ENCODE measurements around the gene AREL1.

DNA sequence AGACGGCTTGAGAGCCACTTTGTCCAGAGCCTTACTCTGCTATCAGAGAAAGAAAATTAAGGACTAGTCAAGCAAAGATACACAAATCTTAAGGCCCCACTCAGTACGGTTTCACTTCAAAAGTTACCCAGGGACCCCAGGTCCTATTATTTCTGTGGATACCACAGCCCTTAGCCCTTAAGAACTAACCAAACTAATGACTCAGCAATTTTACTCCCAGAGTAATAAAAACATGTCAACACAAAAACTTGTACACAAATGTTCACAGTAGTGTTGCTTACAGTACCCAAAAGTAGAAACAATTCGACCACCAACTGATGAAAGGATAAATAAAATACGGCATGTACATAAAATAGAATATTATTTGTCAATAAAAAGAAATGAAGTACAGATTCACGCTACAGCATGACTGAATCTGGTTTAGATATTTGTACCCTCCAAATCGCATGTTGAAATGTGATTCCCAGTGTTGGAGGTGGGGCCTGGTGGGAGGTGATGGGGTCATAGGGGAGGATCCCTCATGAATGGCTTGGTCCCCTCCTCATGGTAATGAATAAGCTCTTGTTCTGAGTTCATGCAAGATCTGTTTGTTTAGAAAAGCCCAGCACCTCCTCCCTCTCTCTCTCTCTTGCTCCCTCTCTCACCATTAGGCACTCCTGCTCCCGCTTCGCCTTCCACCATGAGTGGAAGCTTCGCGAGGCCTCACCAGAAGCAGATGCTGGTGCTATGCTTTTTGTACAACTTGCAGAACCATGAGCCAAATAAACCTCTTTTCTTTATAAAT is 30.5 kb downstream of the AREL1 start:
- TF ChIP-seq POLR2A (IDR thresholded peaks at IDR 0.05; ENCODE audit: control extremely low read depth in 1 of 2, low read depth in 2 of 2, low read length in 2 of 2) (no peak), GABPA (IDR thresholded peaks at IDR 0.05; ENCODE audit: borderline replicate concordance, insufficient read depth, low read length) (no peak), TBP (IDR thresholded peaks at IDR 0.05; ENCODE audit: low read depth, low read length) (no peak), EZH2 (IDR thresholded peaks at IDR 0.05; ENCODE audit: low read depth, low read length, severe bottlenecking) (no peak)
- TF ChIP-seq, protein P1, sequence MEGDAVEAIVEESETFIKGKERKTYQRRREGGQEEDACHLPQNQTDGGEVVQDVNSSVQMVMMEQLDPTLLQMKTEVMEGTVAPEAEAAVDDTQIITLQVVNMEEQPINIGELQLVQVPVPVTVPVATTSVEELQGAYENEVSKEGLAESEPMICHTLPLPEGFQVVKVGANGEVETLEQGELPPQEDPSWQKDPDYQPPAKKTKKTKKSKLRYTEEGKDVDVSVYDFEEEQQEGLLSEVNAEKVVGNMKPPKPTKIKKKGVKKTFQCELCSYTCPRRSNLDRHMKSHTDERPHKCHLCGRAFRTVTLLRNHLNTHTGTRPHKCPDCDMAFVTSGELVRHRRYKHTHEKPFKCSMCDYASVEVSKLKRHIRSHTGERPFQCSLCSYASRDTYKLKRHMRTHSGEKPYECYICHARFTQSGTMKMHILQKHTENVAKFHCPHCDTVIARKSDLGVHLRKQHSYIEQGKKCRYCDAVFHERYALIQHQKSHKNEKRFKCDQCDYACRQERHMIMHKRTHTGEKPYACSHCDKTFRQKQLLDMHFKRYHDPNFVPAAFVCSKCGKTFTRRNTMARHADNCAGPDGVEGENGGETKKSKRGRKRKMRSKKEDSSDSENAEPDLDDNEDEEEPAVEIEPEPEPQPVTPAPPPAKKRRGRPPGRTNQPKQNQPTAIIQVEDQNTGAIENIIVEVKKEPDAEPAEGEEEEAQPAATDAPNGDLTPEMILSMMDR (IDR thresholded peaks at IDR 0.05; ENCODE audit: control extremely low read depth in 1 of 3, insufficient read depth in 1 of 3, low read depth in 1 of 3, low read length in 3 of 3), result no peak
